GM21390 (cell line): Measurements from ENCODE around the gene PI3.

Experiments
- ATAC-seq: cut with Tn5 transposase; IDR thresholded peaks from one replicate; pipeline ENCODE4 v1.9.1; 2021; ENCODE audit not compliant: unreplicated experiment

The PI3 gene

GRCh38 chr20:45183084-45183483 is 8.4 kb downstream of the PI3 start:
- ATAC-seq: no peak

GRCh38 chr20:45187693-45188092 is 13.0 kb downstream of the PI3 start:
- ATAC-seq: no peak

GRCh38 chr20:45189067-45189609 is 14.4 kb downstream of the PI3 start:
- ATAC-seq: no peak

GRCh38 chr20:45189861-45190260 is 15.2 kb downstream of the PI3 start:
- ATAC-seq: no peak

- ATAC-seq: no peak
Measured at GRCh38 chr20:45191926-45192325, 17.2 kb downstream of the PI3 start.

- ATAC-seq: no peak
Measured at GRCh38 chr20:45193331-45193730, 18.6 kb downstream of the PI3 start.

- ATAC-seq: no peak
Measured at GRCh38 chr20:45206725-45207124, 32.0 kb downstream of the PI3 start, which contains the start of gene SEMG1. TSS of gene SEMG1 (plus strand) at chr20:45207033. CDS start at chr20:45207054, 21 bp downstream.

GRCh38 chr20:45209924-45210323 is 35.2 kb downstream of the PI3 start:
- no peak for ATAC-seq

- no peak for ATAC-seq
Measured at GRCh38 chr20:45211569-45212474, 37.1 kb downstream of the PI3 start.

- no peak for ATAC-seq
Measured at GRCh38 chr20:45212836-45213235, 38.1 kb downstream of the PI3 start.

- ATAC-seq: no peak
Measured at GRCh38 chr20:45218124-45218523, 43.4 kb downstream of the PI3 start.

- no peak for ATAC-seq
Measured at GRCh38 chr20:45218636-45219035, 43.9 kb downstream of the PI3 start.

GRCh38 chr20:45221076-45221475 is 46.4 kb downstream of the PI3 start, which contains the start of gene SEMG2:
TSS of gene SEMG2 (plus strand) at chr20:45221373. CDS start at chr20:45221390, 17 bp downstream.
- no peak for ATAC-seq

GRCh38 chr20:45223136-45223535 is 48.4 kb downstream of the PI3 start:
- no peak for ATAC-seq
